ENCODE measurements around the gene RAPGEF1.

The RAPGEF1 gene

GRCh38 chr9:131582466-131583336, 157.2 kb downstream of the RAPGEF1 start:
- DNase-seq: no peak

- no peak for DNase-seq
Observed at GRCh38 chr9:131582056-131582455, 157.8 kb downstream of the RAPGEF1 start.

- DNase-seq: no peak
Observed at GRCh38 chr9:131580358-131580757, 159.5 kb downstream of the RAPGEF1 start.

- DNase-seq: no peak
Observed at GRCh38 chr9:131579789-131580211, 160.1 kb downstream of the RAPGEF1 start.

DNA sequence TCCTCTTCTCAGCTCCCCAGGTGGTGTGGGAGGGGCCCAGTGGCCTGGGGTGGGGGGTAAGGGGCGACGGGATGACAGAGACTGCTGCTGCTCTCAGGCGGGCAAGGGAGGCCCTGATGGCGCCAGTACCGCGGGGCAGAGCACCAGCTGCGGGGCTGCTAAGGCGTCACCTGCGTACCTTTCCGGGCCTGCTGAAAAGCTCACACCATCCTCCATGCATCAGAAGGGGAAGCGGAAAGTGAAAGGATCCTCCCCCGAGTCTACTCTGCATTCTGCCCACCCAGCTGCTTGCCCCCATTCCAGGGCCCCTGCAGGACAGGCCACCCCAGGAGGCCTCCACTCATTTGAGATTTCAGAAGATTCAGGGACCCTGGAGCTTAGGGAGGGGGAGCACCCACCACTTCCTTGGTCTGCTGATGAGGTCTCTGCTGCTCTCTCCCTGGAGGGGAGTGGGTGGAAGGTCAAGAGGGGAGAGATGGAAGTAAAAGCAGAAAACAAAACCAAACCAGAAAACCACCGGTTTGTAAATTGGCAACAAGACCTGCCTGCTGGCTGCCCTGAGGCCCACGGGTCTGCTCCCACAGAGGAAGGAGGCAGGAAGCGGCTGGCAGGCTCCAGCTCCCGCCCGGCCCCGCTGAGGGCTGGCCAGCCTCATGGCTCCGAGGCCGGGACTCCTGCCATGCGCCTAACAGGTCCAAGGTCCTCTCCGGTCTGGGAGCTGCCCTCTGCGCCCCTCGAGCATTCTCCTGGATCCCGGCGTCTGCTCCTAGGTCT, 161.0 kb downstream of the RAPGEF1 start:
- DNase-seq: no peak

DNA sequence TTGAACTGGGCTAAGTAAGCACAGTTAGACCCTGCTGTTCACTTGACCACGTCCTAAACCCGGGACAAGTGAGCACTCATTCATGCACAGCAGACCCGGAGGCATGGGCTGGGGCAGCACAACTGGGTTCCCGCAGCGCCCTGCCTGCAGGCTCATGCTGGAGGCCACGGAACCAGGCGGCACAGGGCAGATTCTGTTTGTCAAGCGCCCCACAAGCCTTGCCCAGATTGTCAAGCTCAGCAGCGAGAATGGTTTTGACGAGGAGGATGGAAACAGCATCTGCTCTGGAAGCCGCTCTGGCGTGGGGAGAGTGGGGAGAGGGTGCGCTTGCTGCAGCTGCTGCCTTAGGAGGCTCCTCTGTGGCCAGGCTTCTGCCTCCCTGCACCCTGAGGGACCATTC, 161.9 kb downstream of the RAPGEF1 start:
- no peak for DNase-seq

GRCh38 chr9:131577005-131578000, 162.6 kb downstream of the RAPGEF1 start:
- DNase-seq: no peak

DNA sequence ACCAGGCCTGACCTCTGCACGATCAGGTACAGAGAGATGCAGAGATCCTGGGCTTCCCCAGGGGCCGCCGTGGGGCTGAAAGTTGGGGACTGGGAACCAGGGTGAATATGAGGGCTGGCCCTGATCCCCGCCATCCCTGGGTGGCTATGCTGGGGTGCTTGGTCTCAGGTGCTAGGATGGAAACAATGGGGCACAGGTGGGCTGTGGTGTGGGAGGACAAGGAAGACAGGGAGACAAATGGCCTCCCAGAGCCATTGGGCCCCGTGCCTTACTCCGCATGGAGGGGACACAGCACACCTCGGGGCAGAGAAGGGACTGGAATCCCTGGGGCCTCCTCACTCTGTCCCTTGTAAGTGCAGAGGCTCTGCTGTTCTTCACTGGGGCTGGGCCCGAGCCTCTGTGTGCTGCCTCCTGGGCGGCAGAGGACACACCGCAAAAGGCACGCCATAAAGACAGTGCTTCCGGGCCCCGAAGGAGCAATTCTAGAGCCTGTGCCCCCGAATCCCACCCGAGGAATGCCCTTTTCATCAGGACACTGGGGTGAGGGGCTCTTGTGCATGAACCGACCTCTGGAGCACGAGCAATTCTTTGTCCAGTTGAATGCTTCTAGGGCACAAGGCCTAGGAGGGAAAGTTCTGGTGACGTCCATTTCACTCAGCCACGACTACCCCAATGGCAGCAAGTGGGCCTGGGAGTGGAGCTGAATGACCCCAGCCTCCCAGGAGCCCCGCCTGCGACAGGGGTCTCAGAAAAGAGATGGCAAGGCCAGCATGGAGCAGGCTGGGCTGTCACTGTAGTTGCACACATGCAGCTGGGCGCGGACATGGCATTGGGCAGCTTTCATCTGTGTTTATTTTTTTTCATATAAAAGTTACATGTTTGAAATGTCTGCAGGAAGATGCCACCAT, 163.7 kb downstream of the RAPGEF1 start:
- no peak for DNase-seq

DNA sequence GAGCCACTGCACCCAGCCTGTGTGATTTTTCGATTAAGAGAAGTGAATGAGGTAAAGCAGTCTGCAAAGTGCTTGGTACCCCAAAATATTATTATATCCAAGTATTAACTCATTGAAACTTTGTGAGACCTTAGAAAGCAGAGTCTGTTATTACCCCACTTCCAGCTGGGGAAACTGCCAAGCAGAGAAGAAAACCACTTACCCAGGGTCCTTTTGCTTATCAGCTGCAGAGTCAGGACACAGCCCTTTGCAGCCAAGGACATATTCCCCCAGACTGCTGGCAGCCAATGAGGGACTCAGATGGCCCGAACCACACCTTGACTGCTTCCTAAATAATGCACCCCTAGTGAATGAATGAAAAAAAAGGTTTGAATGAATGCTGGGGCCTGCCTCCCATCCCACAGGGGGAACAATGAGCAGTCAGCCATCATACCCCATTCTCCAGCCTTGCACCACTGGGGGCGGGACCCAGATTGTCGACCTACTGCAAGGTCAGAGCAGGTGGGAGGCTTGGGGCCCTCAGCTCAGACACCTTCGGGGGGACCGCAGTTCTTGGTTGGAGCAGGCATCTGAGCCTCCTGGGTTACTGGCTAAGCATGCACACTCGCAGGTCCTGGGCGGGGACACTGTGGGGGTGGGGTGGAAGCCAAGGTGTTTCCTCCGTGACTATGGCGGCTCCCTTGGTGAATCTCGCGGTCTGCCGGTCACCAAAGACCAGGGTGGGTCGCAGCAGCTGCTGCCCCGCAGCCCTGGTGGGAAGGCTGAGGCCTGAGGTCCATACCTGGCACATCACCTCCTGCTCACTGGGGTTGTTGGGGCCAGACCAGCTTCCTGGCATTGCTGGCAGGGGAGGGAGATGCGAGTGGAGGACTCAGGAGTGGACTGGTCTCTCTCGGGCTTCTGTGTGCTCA, 164.9 kb downstream of the RAPGEF1 start:
- DNase-seq: no peak

- no peak for DNase-seq
Observed at GRCh38 chr9:131567910-131568309, 172.0 kb downstream of the RAPGEF1 start.

DNA sequence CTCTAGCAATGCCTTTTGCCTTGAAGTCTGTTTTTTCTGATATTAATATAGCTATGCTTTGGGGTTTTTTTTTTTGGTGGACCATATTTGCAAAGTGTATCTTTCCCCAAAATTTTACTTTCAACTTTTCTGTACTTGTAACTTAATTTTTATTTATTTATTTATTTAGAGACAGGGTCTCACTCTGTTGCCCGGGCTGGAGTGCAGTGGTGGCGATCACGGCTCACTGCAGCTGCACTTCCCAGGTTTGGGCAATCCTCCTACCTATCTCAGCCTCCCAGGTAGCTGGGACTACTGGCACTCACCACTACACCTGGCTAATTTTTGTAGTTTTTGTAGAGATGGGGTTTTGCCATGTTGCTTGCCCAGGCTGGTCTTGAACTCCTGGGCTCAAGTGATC, 173.7 kb downstream of the RAPGEF1 start:
- DNase-seq: no peak

DNA sequence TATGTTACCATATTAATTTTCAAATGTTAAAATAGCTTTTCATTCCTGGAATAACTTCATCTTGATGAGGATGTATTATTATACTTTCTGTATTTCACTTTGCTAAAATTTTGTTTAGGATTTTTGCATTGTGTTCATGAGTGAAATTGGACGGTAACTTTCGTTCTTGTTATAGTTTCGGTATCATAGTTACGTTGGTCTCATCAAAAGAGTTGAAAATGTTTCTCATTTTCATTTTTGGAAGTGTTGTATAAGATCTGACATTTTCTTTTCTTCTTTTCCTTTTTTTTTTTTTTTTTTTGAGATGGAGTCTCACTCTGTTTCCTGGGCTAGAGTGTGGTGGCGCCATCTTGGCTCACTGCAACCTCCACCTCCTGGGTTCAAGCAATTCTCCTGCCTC, 174.5 kb downstream of the RAPGEF1 start:
- no peak for DNase-seq

- peak; percentile 50 for DNase-seq
Observed at GRCh38 chr9:131562032-131562959, 177.6 kb downstream of the RAPGEF1 start.

DNA sequence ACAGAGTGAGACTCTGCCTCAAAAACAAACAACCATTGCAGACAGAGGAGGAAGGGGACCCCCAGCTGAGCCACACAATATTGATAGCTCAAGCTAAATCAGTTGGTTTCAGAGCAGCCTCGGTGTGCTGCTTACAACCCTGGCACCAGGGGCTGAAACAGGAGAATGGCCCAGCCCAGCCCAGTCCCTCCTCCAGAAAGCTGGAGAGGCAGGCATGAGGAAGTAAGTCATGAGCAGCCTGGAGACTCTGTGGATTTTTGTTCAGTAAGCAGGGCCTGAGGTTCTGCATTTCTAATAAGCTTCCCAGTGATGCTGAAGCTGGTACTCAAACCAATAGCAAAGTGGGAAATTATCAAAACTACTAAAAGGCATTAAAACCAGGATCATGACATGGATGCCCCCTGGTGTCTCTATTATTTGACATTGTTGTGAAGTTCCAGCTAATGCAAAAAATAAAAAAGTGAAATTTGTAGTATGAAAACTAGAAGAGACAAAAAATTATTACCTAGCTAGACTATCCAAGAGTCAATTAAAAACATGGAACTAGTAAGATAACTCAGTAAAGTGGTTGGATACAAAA, 180.4 kb downstream of the RAPGEF1 start:
- DNase-seq: no peak

DNA sequence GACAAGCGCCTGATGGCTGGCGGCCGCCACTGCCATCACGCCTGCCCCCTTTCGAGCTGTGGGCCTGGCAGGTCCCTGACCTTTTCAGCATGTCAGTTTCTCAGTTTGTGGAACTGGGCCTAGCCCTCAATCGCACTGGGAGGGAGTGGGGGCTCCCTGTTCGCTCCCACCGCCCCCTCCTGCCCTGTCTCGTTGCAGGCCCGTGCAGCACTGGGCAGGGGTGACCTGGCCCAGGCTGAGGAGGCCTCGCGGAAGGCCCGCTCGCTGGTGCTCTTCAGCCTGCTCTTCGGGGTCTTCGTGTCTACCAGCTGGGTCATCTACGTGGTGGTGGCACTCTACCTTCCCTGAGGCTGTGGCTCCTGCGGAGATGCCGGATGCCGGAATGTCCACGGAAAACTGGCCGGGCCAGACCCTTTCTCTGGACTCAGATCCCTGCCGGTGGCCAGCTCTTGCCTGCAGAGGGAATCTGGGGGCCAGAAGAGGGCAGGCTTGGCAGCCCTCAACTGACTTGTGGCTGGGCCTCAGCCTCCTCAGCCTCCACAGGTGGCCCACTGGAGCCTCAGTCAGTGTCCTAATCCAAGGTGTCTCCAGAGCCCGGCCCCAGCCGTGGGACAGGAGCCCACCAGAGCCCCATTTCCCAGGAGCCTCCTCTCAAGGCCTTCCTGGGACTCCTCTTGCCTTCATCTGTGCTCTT, 181.9 kb downstream of the RAPGEF1 start:
- DNase-seq: no peak

GRCh38 chr9:131555841-131556673, 183.8 kb downstream of the RAPGEF1 start:
- no peak for DNase-seq

DNA sequence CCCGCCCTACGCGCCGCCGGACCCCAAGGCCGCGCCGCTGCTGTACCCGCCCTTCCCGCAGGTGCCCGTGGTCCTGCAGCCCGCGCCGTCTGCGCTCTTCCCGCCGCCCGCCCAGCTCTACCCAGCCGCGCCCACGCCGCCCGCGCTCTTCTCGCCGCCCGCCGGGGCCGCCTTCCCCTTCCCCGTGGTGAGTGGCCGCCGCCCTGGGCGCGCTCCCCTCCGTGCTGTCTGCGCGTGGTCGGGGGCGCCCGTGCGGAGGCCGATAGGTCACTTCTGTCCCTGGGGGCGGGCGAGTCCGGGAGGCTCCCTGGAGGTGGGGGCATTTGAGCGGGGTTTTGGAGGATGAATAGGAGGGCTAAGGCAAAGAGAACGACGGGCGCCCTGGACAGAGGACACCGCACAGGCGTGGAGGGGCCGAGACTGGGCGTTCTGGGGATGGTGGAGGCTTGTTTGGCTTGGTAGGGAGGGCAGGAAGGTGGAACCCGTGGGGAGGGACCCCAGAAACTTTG, 185.0 kb downstream of the RAPGEF1 start:
- no peak for DNase-seq

Data from fibroblast of skin of back (primary cell).